Naive thymus-derived CD4-positive, alpha-beta T cell (primary cell): ENCODE results near the gene BCAS3. TPM values are rescaled to one million over a fixed set of nuclear protein-coding genes. Genes with fewer than 3 reads are reported as not detected.
A peak's percentile ranks its signal among the peaks of the same experiment; 100 is the strongest.

Experiments
- ATAC-seq: fragments of 150-1000 bp; cut with Tn5 transposase; 2 replicates; pipeline ENCODE4 v1.10.0; 2021; ENCODE audit warnings: mild to moderate bottlenecking, moderate library complexity
- CTCF ChIA-PET: fragments of 350-600 bp; sonication (Branson Sonifier 250); formaldehyde crosslinking; loops from one replicate; lab custom pipeline; 2021; ENCODE audit warnings: antibody characterized with exemption; lab: Charles Lee
- POLR2A ChIA-PET: fragments of 350-600 bp; sonication (Branson Sonifier 250); formaldehyde crosslinking; loops from one replicate; lab custom pipeline; 2021; ENCODE audit warnings: antibody characterized with exemption, inconsistent platforms; lab: Charles Lee
- DNase-seq, 9 donors: peaks; one replicate each; pipeline versions ENCODE4 v3.0.0 to v3.0.0-alpha.2; 2020 to 2022; ENCODE audit warnings: mixed read lengths in 1 of 9
- H3K27ac ChIP-seq: one replicate; pipeline ENCODE4 v1.7.0; 2013; ENCODE audit warnings: mild to moderate bottlenecking, low read depth, low read length, moderate library complexity
- H3K27me3 ChIP-seq, 2 donors: one replicate each; pipeline ENCODE4 v1.7.0; 2013; ENCODE audit warnings: low read length in 2 of 2, mild to moderate bottlenecking in 2 of 2, moderate library complexity in 2 of 2; ENCODE audit not compliant: control insufficient read depth in 2 of 2, insufficient read depth in 2 of 2
- H3K36me3 ChIP-seq, 3 experiments: 1 replicate in 2 of 3; 2 replicates in 1 of 3; pipeline ENCODE4 v1.7.0; 2013; ENCODE audit warnings: low read length in 3 of 3, mild to moderate bottlenecking in 3 of 3, moderate library complexity in 1 of 3; ENCODE audit not compliant: insufficient read depth in 3 of 3, control insufficient read depth in 2 of 3
- H3K4me1 ChIP-seq, 2 donors: one replicate each; pipeline ENCODE4 v1.7.0; 2013; ENCODE audit warnings: low read length in 2 of 2, mild to moderate bottlenecking in 2 of 2, moderate library complexity in 1 of 2; ENCODE audit not compliant: control insufficient read depth in 2 of 2, insufficient read depth in 2 of 2
- H3K4me3 ChIP-seq: 2 replicates; pipeline ENCODE4 v1.7.0; 2013; ENCODE audit warnings: mild to moderate bottlenecking, low read length
- H3K9me3 ChIP-seq, 3 experiments: 1 replicate in 2 of 3; 2 replicates in 1 of 3; pipeline ENCODE4 v1.7.0; 2013; ENCODE audit warnings: low read length in 3 of 3; ENCODE audit not compliant: control insufficient read depth in 2 of 3
- H3K27ac Mint-ChIP-seq, 9 donors: one replicate each; pipeline ENCODE4 v1.8.0; 2020 to 2022; ENCODE audit warnings: mixed read lengths in 9 of 9, mild to moderate bottlenecking in 8 of 9, moderate library complexity in 5 of 9, inconsistent platforms in 2 of 9
- H3K27me3 Mint-ChIP-seq, 5 donors: one replicate each; pipeline ENCODE4 v1.8.0; 2021 to 2022; ENCODE audit warnings: mixed read lengths in 5 of 5, mild to moderate bottlenecking in 1 of 5
- H3K36me3 Mint-ChIP-seq, 5 donors: one replicate each; pipeline ENCODE4 v1.8.0; 2020 to 2022; ENCODE audit warnings: mixed read lengths in 5 of 5, mild to moderate bottlenecking in 3 of 5, inconsistent platforms in 1 of 5
- H3K4me1 Mint-ChIP-seq, 7 donors: one replicate each; pipeline ENCODE4 v1.8.0; 2020 to 2022; ENCODE audit warnings: mixed read lengths in 7 of 7, mild to moderate bottlenecking in 3 of 7, inconsistent platforms in 1 of 7
- H3K4me3 Mint-ChIP-seq, 10 donors: one replicate each; pipeline ENCODE4 v1.8.0; 2020 to 2022; ENCODE audit warnings: mild to moderate bottlenecking in 10 of 10, mixed read lengths in 10 of 10, moderate library complexity in 6 of 10, inconsistent platforms in 2 of 10
- H3K9me3 Mint-ChIP-seq, 11 donors: one replicate each; pipeline ENCODE4 v1.8.0; 2020 to 2022; ENCODE audit warnings: mixed read lengths in 11 of 11, mild to moderate bottlenecking in 4 of 11, inconsistent platforms in 1 of 11, moderate library complexity in 1 of 11
- intact Hi-C, 2 donors: fragments of 100-400 bp; cut with micrococcal nuclease; formaldehyde crosslinking; loops; one replicate each; pipeline ENCODE4 v1.15.1; 2023
- polyA plus RNA-seq, 2 donors: library from polyadenylated mRNA; unstranded; fragments of 300-500 nt; fragmentation: Illumina TruSeq; gene quantifications; one replicate each; pipeline ENCODE4 v1.2.3, GENCODE V29; 2021
- total RNA-seq, 6 experiments: library from RNA in 5 of 6; stranded (reverse) in 5 of 6; gene quantifications; 1 replicate in 5 of 6; 2 replicates in 1 of 6; pipeline ENCODE4 v1.2.3 and lab custom pipeline; 2021 to 2026

The BCAS3 gene
- total and polyA plus RNA-seq, 7 experiments from 2014 or later, result 18.4 to 57.8 (median 37.5) TPM

DNA sequence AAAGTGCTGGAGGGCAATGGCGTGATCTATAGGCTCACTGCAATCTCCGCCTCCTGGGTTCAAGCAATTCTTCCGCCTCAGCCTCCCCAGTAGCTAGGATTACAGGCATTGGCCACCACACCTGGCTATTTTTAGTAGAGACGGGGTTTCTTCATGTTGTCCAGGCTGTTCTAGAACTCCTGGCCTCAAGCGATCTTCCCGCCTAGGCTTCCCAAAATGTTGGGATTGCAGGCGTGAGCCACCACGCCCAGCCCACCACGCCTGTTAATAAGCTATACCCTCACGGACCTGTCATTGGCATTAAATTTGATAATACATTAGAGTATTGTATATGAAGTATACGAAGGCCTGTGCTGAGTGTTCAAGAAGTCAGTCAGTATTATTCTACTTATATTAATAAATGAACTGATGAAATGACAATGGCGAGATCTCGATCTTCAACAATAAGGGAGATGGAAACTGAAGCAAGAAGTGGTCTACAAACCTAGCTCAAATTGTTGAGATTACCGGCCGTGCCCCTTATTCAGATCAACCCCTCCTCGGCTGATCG, 818 bp upstream of the BCAS3 start:
- Mint-ChIP-seq H3K27me3 (no peaks in the 10 kb centered on the region), H3K27ac (peak overlapping the region; percentile 91 to 99 (median 96)), H3K4me1 (peaks cover 10 to 30% (median 25%) of the 10 kb centered on the region in 7 donors), H3K4me3 (peak overlapping the region; percentile 95 to 99 (median 98)), H3K36me3 (peaks cover 0 to 5% (median 0%) of the 10 kb centered on the region in 5 donors), H3K9me3 (no peaks in the 10 kb centered on the region)
- ATAC-seq (no peak), DNase-seq (no peak)
- ChIA-PET CTCF (interaction anchor here (0.8 to 1.7 kb wide), 5 partner anchors 10 to 540 kb away, joined by 3 to 4 read pairs (median 3); partner anchors contain the start of gene PPM1D), POLR2A (interaction anchor here (0.7 to 1.7 kb wide), 18 partner anchors 9 to 1570 kb away, joined by 3 to 11 read pairs (median 3); partner anchors contain the start of genes PPM1D, PTRH2, TRIM37 and USP32)
- Histone ChIP-seq H3K36me3 (no peaks in the 10 kb centered on the region), H3K27me3 (no peaks in the 10 kb centered on the region), H3K4me3 (peak overlapping the region; percentile 85), H3K9me3 (no peaks in the 10 kb centered on the region), H3K4me1 (peaks cover 0 to 5% of the 10 kb centered on the region in 2 donors), H3K27ac (peak overlapping the region; percentile 84)
- intact Hi-C loops, result loop anchor here (1.0 to 10.0 kb wide), 15 partner anchors 77 to 1800 kb away; partner anchors contain the start of genes BRIP1 (in 2 of the 2), MED13 (in 2 of the 2), PPM1D (in 2 of the 2) and USP32 (in 2 of the 2)

DNA sequence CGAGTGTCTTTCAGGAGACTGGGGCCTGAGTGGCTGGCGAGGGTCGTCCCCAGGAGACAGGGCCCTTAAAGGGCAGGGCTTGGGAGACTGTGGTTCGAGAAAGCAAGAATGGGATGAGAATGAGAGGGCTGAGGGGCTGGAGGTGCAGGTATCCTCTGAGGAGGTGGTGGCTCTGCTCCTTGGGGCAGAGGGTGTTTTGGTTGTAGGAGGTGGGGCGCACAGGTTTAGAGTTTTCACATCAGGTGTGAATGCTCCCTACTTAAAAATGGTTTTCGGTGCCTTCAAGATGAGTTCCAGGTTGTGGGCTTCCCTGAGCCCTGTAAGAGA, 430 bp downstream of the BCAS3 start:
- intact Hi-C loops, result loop anchor here (5.0 to 10.0 kb wide), 5 partner anchors 734 to 1799 kb away; partner anchors contain the start of genes BRIP1 (in 1 of the 2), PRR11 (in 1 of the 2), SKA2 (in 1 of the 2) and TLK2 (in 1 of the 2)
- Mint-ChIP-seq H3K27ac (peak overlapping the region; percentile 91 to 99 (median 96)), H3K27me3 (no peaks in the 10 kb centered on the region), H3K9me3 (no peaks in the 10 kb centered on the region), H3K4me1 (peaks cover 10 to 30% (median 25%) of the 10 kb centered on the region in 7 donors), H3K36me3 (peaks cover 0 to 13% (median 0%) of the 10 kb centered on the region in 5 donors), H3K4me3 (peak overlapping the region; percentile 95 to 99 (median 98))
- peak overlapping the region; percentile 84 for H3K27ac ChIP-seq
- ATAC-seq (no peak), DNase-seq (no peak)
- H3K36me3 ChIP-seq, result peaks cover 0 to 2% (median 0%) of the 10 kb centered on the region in 3 experiments
- peak overlapping the region; percentile 85 for H3K4me3 ChIP-seq
- ChIA-PET CTCF (interaction anchor here (1.1 to 1.5 kb wide), 3 partner anchors 11 to 78 kb away, joined by 3 read pairs; partner anchors contain the start of gene PPM1D), POLR2A (interaction anchor here (1.0 to 1.7 kb wide), 9 partner anchors 10 to 971 kb away, joined by 3 to 11 read pairs (median 3); partner anchors contain the start of genes PPM1D, PTRH2, USP32 and VMP1)
- H3K4me1 ChIP-seq, result peaks cover 0 to 5% of the 10 kb centered on the region in 2 donors
- H3K9me3 ChIP-seq, result no peaks in the 10 kb centered on the region
- H3K27me3 ChIP-seq, result no peaks in the 10 kb centered on the region

DNA sequence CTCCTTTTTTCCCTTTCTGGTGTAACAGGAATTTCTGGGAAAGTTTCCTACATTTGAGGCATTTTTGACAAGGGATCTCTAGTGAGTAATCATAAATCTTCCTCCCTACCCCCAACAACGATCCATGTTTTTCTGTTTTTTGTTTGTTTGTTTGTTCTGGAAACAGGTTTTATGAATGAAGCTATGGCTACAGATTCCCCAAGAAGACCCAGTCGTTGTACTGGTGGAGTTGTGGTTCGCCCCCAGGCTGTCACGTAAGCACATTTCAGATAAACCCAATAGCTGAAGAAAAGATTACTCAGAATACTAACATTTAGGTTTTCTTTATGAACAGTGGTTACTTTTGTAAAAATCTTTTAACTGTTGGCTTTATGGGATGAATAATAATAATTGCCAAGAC, 1.6 kb downstream of the BCAS3 start:
- Mint-ChIP-seq H3K4me3 (peak overlapping the region in 9 of 10 donors; percentile 10 to 99 (median 58)), H3K27me3 (no peaks in the 10 kb centered on the region), H3K36me3 (peaks cover 0 to 18% (median 0%) of the 10 kb centered on the region in 5 donors), H3K27ac (peak overlapping the region in 1 of 9 donors; percentile 41), H3K4me1 (peaks cover 10 to 30% (median 25%) of the 10 kb centered on the region in 7 donors), H3K9me3 (no peaks in the 10 kb centered on the region)
- POLR2A ChIA-PET, result no interaction called here
- DNase-seq, result no peak
- Histone ChIP-seq H3K9me3 (no peaks in the 10 kb centered on the region), H3K4me1 (peaks cover 0 to 5% of the 10 kb centered on the region in 2 donors), H3K4me3 (no peak overlapping the region), H3K27ac (no peak overlapping the region), H3K36me3 (peaks cover 0 to 8% (median 0%) of the 10 kb centered on the region in 3 experiments), H3K27me3 (no peaks in the 10 kb centered on the region)
- ATAC-seq, result no peak
- CTCF ChIA-PET, result no interaction called here
- intact Hi-C loops, result loop anchor here (5.0 to 10.0 kb wide), 5 partner anchors 733 to 1798 kb away; partner anchors contain the start of genes BRIP1 (in 1 of the 2), PRR11 (in 1 of the 2), SKA2 (in 1 of the 2) and TLK2 (in 1 of the 2)

DNA sequence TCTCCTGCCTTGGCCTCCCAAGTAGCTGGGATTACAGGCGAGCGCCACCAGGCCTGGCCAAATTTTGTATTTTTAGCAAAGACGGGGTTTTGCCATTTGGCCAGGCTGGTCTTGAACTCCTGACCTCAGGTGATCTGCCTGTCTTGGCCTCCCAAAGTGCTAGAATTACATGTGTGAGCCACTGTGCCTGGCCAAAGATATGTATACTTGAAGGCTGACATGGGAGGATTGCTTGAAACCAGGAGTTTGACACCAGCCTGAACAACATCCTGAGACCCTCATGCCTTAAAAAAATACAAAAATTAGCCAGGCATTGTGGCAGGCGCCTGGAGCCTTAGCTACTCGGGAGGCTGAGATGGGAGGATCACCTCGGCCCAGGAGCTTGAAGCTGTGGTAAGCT, 3.1 kb downstream of the BCAS3 start:
- DNase-seq (no peak), ATAC-seq (no peak)
- intact Hi-C loops, result no loop called here
- Histone ChIP-seq H3K27ac (no peak overlapping the region), H3K9me3 (no peaks in the 10 kb centered on the region), H3K4me3 (no peak overlapping the region), H3K4me1 (peaks cover 0 to 5% of the 10 kb centered on the region in 2 donors), H3K27me3 (no peaks in the 10 kb centered on the region), H3K36me3 (peaks cover 0 to 13% (median 0%) of the 10 kb centered on the region in 3 experiments)
- Mint-ChIP-seq H3K36me3 (peaks cover 6 to 28% (median 9%) of the 10 kb centered on the region in 5 donors), H3K4me1 (peaks cover 16 to 30% (median 25%) of the 10 kb centered on the region in 7 donors), H3K27ac (no peak overlapping the region), H3K9me3 (no peaks in the 10 kb centered on the region), H3K27me3 (no peaks in the 10 kb centered on the region), H3K4me3 (no peak overlapping the region)
- ChIA-PET CTCF (no interaction called here), POLR2A (no interaction called here)

DNA sequence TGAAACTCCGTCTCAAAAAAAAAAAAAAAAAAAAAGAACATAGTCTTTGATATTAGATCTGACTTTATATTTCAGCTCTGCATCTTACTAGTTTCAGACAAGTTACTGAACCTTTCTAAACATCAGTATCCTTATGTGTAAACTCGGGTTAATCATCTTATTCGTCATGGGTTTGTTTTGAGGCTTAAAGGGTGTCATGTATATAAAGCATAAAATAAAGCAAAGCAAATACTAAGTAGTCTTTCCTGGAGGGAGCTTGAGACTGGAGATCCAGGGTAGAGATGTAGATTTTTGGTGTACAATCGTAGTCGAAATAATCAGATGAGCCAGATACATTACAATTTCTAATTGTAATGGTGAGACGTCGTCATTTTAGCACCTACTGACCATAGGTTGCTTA, 7.8 kb downstream of the BCAS3 start:
- H3K4me1 ChIP-seq, result no peaks in the 10 kb centered on the region
- no peak overlapping the region for H3K27ac ChIP-seq
- ChIA-PET POLR2A (interaction anchor here (1.2 to 2.0 kb wide), 2 partner anchors 8 to 172 kb away, joined by 3 to 5 read pairs; partner anchors contain the start of gene BCAS3), CTCF (no interaction called here)
- no peak for ATAC-seq
- Mint-ChIP-seq H3K9me3 (no peaks in the 10 kb centered on the region), H3K4me3 (no peak overlapping the region), H3K27ac (no peak overlapping the region), H3K4me1 (peaks cover 0 to 6% (median 0%) of the 10 kb centered on the region in 7 donors), H3K36me3 (peaks cover 6 to 50% (median 19%) of the 10 kb centered on the region in 5 donors), H3K27me3 (no peaks in the 10 kb centered on the region)
- H3K27me3 ChIP-seq, result no peaks in the 10 kb centered on the region
- no peaks in the 10 kb centered on the region for H3K9me3 ChIP-seq
- H3K36me3 ChIP-seq, result peaks cover 0 to 22% (median 0%) of the 10 kb centered on the region in 3 experiments
- no peak for DNase-seq
- no peak overlapping the region for H3K4me3 ChIP-seq
- intact Hi-C loops, result no loop called here

DNA sequence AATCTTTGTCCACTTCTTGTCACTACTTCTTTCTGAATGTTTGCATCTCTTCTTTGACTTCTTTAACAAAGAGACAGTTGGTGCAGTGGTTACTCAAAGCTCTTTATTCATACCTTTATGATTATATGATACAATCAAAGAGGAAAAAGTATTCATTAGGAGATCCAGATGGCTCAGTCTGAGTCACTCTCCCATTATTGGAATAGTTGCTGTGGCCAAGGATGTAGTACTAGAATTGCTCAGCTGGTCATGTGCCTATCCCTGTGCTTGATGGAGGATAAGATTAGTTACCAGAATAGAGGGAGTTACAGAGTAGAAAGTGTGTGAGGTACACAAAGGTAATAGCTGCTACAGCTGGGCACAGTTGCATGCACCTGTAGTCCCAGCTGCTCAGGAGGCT, 18.3 kb downstream of the BCAS3 start:
- intact Hi-C loops, result no loop called here

More for the DNA sequence above, 18.3 kb downstream of the BCAS3 start:
- Histone ChIP-seq H3K4me1 (no peaks in the 10 kb centered on the region), H3K27me3 (no peaks in the 10 kb centered on the region), H3K27ac (no peak overlapping the region), H3K9me3 (no peaks in the 10 kb centered on the region), H3K36me3 (peaks cover 0 to 12% (median 0%) of the 10 kb centered on the region in 3 experiments), H3K4me3 (no peak overlapping the region)
- Mint-ChIP-seq H3K4me1 (peaks cover 0 to 5% (median 0%) of the 10 kb centered on the region in 7 donors), H3K4me3 (no peak overlapping the region), H3K27me3 (no peaks in the 10 kb centered on the region), H3K9me3 (no peaks in the 10 kb centered on the region), H3K36me3 (peaks cover 4 to 54% (median 10%) of the 10 kb centered on the region in 5 donors), H3K27ac (no peak overlapping the region)
- CTCF ChIA-PET, result no interaction called here
- POLR2A ChIA-PET, result no interaction called here
- DNase-seq, result no peak
- ATAC-seq, result no peak
